Activated T-cell treated with anti-CD3 and anti-CD28 coated beads, Interleukin-2, amount 50 U/mL, for 72 hours (primary cell): Measurements from ENCODE around the gene NR1H4. TPM values are rescaled to one million over a fixed set of nuclear protein-coding genes. Genes with fewer than 3 reads are reported as not detected.
"Not testable (repeated sequence)": the region's sequence is repeated elsewhere in the genome, so short reads cannot be mapped to it uniquely, and the experiment has no call there.

Experiments
- ATAC-seq, 2 donors: fragments of 150-1000 bp; cut with Tn5 transposase; replicated peaks in 1 of 2; 2 replicates each; pipeline ENCODE4 v1.10.0; 2021; ENCODE audit warnings: moderate library complexity in 2 of 2, mild to moderate bottlenecking in 1 of 2
- DNase-seq, 2 donors: peaks; one replicate each; pipeline ENCODE4 v3.0.0; 2021 to 2022; ENCODE audit warnings: mixed read lengths in 1 of 2
- H3K27ac Mint-ChIP-seq: one replicate; pipeline ENCODE4 v1.8.0; 2022; ENCODE audit warnings: mild to moderate bottlenecking, moderate library complexity, mixed read lengths
- H3K27me3 Mint-ChIP-seq: one replicate; pipeline ENCODE4 v1.8.0; 2022; ENCODE audit warnings: low read depth, mixed read lengths
- H3K36me3 Mint-ChIP-seq, 2 donors: one replicate each; pipeline ENCODE4 v1.8.0; 2022; ENCODE audit warnings: mixed read lengths in 2 of 2, mild to moderate bottlenecking in 1 of 2; ENCODE audit not compliant: insufficient read depth in 2 of 2
- H3K4me1 Mint-ChIP-seq: one replicate; pipeline ENCODE4 v1.8.0; 2022; ENCODE audit warnings: low read depth, mixed read lengths
- H3K4me3 Mint-ChIP-seq, 2 donors: one replicate each; pipeline ENCODE4 v1.8.0; 2022; ENCODE audit warnings: mild to moderate bottlenecking in 2 of 2, mixed read lengths in 2 of 2, moderate library complexity in 2 of 2
- H3K9me3 Mint-ChIP-seq, 2 donors: one replicate each; pipeline ENCODE4 v1.8.0; 2022; ENCODE audit warnings: mixed read lengths in 2 of 2
- total RNA-seq, 2 donors: library from RNA; stranded (reverse); gene quantifications; one replicate each; pipeline ENCODE4 v1.2.3, GENCODE V29; 2022

NR1H4 gene
- total RNA-seq = not detected

DNA sequence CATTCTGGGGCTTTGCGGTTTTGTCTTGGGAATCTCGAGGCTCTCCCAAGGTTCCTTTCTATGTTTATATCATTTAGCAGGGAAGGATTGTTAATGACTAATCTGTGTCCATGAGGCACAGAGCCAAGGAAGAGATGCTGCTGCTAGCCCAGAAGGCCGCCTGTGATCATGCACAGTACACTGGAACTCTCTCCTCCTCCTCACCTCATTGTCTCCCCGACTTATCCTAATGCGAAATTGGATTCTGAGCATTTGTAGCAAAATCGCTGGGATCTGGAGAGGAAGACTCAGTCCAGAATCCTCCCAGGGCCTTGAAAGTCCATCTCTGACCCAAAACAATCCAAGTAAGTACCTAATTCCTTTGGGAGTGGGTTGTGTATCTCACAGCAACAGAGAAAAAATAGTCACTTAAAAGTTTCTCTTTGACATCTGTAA lies at the start of gene NR1H4:
Gene NR1H4, plus strand, starts transcription at position 151 of the 435 bp plus-strand sequence. CDS start 19,458 bp downstream, outside the sequence.
- peaks cover 18% of the 10 kb centered on the region for H3K27me3 Mint-ChIP-seq
- no peaks in the 10 kb centered on the region for H3K4me1 Mint-ChIP-seq
- ATAC-seq (no peak), DNase-seq (no peak)
- H3K4me3 Mint-ChIP-seq = no peak within 1 kb of the TSS
- no peaks in the 10 kb centered on the region for H3K36me3 Mint-ChIP-seq
- no peak within 1 kb of the TSS for H3K27ac Mint-ChIP-seq
- no peaks in the 10 kb centered on the region for H3K9me3 Mint-ChIP-seq

DNA sequence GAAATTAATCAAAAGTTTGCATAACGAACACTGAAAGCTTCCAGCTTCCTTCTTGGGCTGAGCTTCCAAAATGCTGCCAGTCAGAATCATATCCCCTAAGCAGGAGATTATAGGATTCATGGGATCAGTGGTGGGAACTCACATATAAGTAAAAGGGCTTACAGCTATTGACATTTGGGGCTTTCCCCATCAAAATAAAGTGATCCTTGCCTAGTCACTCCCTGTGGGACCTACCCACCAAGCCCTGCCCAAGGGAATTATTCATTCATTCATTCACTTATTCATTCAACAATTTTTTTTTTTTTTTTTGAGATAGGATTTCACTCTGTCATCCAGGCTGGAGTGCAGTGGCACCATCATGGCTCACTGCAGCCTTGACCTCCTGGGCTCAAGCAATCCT lies 47.5 kb upstream of the NR1H4 start:
- Mint-ChIP-seq H3K9me3 (peaks cover 4 to 7% of the 10 kb centered on the region in 2 donors), H3K4me1 (no peaks in the 10 kb centered on the region), H3K36me3 (peaks cover 0 to 3% of the 10 kb centered on the region in 2 donors), H3K27me3 (peaks cover 12% of the 10 kb centered on the region), H3K4me3 (no peak overlapping the region), H3K27ac (no peak overlapping the region)
- ATAC-seq = no peak
- no peak for DNase-seq

DNA sequence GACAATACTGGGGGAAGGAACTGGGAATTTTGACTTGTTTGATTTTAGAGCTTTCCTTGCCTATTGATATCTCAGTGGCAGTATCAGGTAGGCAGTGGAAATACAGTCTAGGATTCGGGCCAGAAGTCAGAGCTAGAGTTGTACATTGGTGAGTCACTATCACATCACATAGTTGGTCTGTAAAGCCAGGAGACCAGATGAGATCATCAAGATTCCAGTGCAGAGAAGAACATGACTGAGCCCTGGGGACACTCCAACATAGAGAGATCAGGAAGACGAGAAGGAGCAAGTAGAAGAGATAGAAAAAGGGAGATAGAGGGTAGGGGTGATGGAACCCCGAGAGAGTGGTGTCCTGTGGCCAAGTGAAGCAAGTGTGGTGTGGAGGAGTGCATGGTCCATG lies 46.6 kb upstream of the NR1H4 start:
- H3K27me3 Mint-ChIP-seq = peaks cover 12% of the 10 kb centered on the region
- DNase-seq = no peak
- H3K36me3 Mint-ChIP-seq = peaks cover 0 to 3% of the 10 kb centered on the region in 2 donors
- peaks cover 4 to 7% of the 10 kb centered on the region in 2 donors for H3K9me3 Mint-ChIP-seq
- H3K4me1 Mint-ChIP-seq = no peaks in the 10 kb centered on the region
- H3K27ac Mint-ChIP-seq = no peak overlapping the region
- H3K4me3 Mint-ChIP-seq = no peak overlapping the region
- ATAC-seq = no peak

DNA sequence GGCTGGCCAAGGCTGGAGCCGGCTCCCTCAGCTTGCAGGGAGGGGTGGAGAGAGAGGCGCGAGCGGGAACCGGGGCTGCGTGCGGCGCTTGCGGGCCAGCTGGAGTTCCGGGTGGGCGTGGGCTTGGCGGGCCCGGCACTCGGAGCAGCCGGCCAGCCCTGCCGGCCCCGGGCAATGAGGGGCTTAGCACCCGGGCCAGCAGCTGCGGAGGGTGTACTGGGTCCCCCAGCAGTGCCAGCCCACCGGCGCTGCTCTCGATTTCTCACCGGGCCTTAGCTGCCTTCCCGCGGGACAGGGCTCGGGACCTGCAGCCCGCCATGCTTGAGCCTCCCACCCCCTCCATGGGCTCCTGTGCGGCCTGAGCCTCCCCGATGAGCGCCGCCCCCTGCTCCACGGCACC lies 43.4 kb upstream of the NR1H4 start:
- H3K27me3 Mint-ChIP-seq = peaks cover 12% of the 10 kb centered on the region
- not testable (repeated sequence) for DNase-seq, H3K36me3 Mint-ChIP-seq, H3K4me1 Mint-ChIP-seq, ATAC-seq, H3K4me3 Mint-ChIP-seq, H3K9me3 Mint-ChIP-seq, H3K27ac Mint-ChIP-seq

DNA sequence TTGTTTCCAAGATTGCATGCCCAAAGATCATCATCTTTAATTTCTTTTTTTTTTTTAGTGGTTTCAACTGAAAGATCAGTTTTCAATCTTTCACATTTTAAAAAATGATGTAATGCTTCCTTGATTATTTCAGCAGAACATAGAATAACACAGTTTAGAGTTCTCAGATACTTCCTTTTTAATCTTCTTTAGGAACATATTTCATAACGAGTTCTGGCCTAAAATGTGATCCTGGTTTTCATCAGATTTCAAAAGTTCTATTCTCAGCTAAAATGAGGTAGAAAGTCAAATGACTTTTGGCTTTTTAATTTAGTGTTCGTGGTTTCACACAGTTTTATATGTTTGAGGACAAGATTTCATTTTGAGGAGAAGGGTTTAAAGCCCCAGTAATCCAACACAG lies 40.0 kb upstream of the NR1H4 start:
- DNase-seq (no peak), ATAC-seq (no peak)
- H3K4me1 Mint-ChIP-seq = no peaks in the 10 kb centered on the region
- H3K9me3 Mint-ChIP-seq = no peaks in the 10 kb centered on the region
- no peak overlapping the region for H3K27ac Mint-ChIP-seq
- no peak overlapping the region for H3K4me3 Mint-ChIP-seq
- no peaks in the 10 kb centered on the region for H3K27me3 Mint-ChIP-seq
- no peaks in the 10 kb centered on the region for H3K36me3 Mint-ChIP-seq

DNA sequence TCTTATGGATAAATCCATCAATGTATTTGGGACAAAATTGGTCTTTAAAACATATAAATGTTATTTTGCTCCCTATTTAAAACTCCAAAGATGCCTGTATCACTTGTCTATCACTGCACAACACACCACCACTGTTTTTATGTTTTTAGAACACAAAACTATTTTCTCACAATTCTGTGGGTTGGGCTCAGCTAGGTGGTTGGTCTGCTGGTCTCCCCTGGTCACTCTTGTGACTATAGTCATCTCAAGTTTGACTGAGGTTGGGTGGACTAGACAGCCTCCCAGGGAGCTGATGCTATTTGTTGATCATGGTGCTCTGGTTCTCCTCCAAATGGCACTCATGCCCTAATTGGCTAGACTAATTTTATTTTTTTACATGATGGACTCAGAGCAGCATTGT lies 39.5 kb upstream of the NR1H4 start:
- no peaks in the 10 kb centered on the region for H3K4me1 Mint-ChIP-seq
- no peaks in the 10 kb centered on the region for H3K36me3 Mint-ChIP-seq
- DNase-seq (no peak), ATAC-seq (no peak)
- H3K27ac Mint-ChIP-seq = no peak overlapping the region
- H3K4me3 Mint-ChIP-seq = no peak overlapping the region
- no peaks in the 10 kb centered on the region for H3K27me3 Mint-ChIP-seq
- H3K9me3 Mint-ChIP-seq = no peaks in the 10 kb centered on the region

DNA sequence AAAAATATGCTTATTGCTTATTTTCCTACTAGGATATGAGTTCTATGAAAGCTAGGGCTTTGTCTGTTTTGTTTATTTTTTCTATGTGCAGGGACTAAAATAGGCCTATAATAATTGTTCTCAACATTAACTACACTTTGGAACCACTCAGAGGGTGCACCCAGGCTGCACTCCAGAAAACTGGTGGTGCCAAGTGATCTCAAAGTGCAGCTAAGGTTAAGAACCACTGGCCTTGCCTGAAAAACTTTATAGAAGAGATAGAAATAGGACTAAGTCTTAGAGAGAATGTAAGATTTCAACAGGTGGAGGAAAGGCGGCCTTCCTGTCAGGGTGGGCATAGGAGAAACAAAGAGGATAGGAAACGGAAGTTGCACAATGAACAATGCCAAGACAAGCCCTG lies 37.7 kb upstream of the NR1H4 start:
- no peak overlapping the region for H3K27ac Mint-ChIP-seq
- H3K4me1 Mint-ChIP-seq = no peaks in the 10 kb centered on the region
- DNase-seq (no peak), ATAC-seq (no peak)
- no peaks in the 10 kb centered on the region for H3K9me3 Mint-ChIP-seq
- no peak overlapping the region for H3K4me3 Mint-ChIP-seq
- H3K36me3 Mint-ChIP-seq = no peaks in the 10 kb centered on the region
- no peaks in the 10 kb centered on the region for H3K27me3 Mint-ChIP-seq

DNA sequence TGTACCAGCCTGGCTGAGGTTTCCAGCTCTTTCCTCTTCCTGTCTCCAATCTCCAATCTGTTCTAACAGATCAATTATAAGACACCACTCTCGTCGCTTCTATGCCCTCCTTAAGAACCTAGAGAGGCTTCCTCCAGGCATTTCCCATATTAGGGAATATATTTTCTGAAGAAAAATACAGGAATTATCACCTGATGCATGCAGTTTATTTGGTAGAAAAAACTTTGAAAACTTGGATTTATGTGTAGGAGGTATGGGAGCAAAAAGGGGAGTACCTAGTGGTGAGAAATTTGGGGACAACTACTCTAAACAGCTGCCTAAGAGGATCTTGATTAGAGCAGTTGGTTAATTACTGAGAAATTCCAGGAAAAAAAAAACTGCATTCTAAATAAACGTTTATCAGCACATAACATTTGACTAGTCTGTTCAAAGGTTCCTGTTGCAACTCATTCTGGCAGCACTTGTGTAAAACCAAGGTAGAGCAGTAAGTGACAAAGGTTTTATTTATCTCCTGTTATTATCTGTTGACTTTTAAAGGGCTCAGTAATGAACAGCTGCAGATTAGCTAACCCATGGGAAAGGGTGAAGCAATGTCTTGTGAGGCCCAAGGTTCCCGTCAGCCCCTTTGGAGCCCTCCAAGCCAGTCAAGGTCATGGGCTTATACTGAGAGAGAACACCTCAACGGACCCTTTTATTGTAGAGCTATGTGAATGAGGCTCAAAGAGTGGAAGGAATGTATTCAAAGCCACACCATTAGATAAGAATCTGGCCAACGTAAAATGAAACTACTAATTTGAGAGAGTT lies 36.4 kb upstream of the NR1H4 start:
- ATAC-seq = no peak
- no peaks in the 10 kb centered on the region for H3K27me3 Mint-ChIP-seq
- H3K9me3 Mint-ChIP-seq = no peaks in the 10 kb centered on the region
- no peaks in the 10 kb centered on the region for H3K36me3 Mint-ChIP-seq
- DNase-seq = no peak
- no peak overlapping the region for H3K27ac Mint-ChIP-seq
- H3K4me3 Mint-ChIP-seq = no peak overlapping the region
- H3K4me1 Mint-ChIP-seq = no peaks in the 10 kb centered on the region

DNA sequence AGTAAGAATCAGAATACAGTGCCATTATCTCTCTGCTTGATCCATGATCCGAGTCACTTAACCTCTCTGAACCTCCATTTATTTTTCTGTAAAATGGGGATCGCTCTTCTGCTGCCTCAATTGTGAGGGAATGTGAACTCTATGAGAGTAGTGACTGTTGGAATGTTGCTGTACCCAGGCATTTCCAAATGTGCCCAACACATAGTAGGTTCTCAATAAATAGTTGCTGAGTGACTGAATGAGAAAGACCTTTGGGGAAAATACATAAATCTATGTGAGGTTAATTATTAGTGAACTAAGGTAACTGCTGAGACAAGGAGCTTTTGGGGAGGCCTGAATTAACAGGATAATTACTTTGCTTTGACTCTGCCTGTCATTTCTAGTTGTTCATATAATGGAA lies 33.9 kb upstream of the NR1H4 start:
- H3K36me3 Mint-ChIP-seq = no peaks in the 10 kb centered on the region
- ATAC-seq (no peak), DNase-seq (no peak)
- H3K4me1 Mint-ChIP-seq = no peaks in the 10 kb centered on the region
- no peak overlapping the region for H3K4me3 Mint-ChIP-seq
- H3K27ac Mint-ChIP-seq = no peak overlapping the region
- no peaks in the 10 kb centered on the region for H3K9me3 Mint-ChIP-seq
- H3K27me3 Mint-ChIP-seq = peaks cover 6% of the 10 kb centered on the region

DNA sequence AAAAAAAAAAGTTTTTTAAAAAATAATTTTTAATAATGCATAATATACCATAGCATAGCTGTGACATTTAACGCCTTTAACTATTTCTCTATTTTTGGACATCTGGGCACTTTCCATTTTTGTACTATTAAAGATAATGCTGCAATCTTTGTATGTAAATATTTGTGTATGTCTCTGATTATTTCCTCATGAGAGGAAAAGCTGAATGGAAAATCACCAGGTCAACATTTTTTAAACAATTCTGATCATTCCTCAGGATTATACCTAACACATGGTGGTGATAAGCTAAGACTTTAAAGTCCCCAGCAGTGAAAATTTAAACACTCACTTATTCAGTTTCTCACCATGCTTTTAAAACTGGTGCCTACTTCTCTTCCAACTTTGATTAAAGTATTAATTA lies 31.3 kb upstream of the NR1H4 start:
- H3K36me3 Mint-ChIP-seq = no peaks in the 10 kb centered on the region
- H3K4me3 Mint-ChIP-seq = no peak overlapping the region
- H3K27me3 Mint-ChIP-seq = peaks cover 20% of the 10 kb centered on the region
- H3K27ac Mint-ChIP-seq = no peak overlapping the region
- DNase-seq (no peak), ATAC-seq (no peak)
- peaks cover 0 to 1% of the 10 kb centered on the region in 2 donors for H3K9me3 Mint-ChIP-seq
- H3K4me1 Mint-ChIP-seq = no peaks in the 10 kb centered on the region

DNA sequence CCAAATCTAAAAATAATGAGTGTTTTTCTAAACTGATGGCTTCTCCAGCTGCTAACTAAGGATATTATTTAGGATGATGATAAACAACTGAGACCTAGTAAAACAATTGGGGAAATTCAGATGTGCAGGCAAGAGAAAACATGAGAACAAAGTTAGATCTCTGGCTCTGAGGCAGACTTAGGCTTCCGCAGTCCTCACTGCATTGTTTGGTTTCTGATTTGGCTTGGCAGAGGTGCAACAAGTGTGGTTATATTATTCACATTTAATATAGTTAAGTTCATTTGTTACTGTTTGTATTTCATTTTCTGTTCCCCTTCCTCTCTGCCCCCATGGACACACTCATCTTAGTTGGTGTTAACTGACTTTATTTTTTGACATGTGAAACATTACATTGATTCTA lies 30.2 kb upstream of the NR1H4 start:
- Mint-ChIP-seq H3K4me1 (no peaks in the 10 kb centered on the region), H3K9me3 (peaks cover 0 to 1% of the 10 kb centered on the region in 2 donors), H3K36me3 (no peaks in the 10 kb centered on the region), H3K27me3 (peaks cover 23% of the 10 kb centered on the region), H3K4me3 (no peak overlapping the region), H3K27ac (no peak overlapping the region)
- DNase-seq (no peak), ATAC-seq (no peak)

DNA sequence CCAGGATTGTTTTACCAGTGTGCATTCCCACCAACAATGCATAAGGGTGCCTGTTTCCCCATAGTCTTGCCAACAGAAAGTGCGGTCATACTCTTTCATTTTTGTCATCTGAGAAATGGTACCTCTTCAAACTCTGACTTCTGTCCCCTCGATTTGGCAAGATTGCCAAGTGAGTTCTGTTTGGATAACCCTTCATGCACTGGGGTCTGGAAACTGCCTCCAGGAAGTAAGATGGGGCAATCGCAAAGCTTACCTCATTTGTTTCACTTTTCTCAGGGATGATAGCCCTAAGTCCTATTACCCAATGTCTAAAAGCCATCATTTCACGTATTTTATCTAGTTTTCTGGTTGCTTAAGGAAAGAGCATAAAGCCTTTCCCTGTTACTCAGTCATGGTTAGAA lies 28.6 kb upstream of the NR1H4 start:
- ATAC-seq = no peak
- Mint-ChIP-seq H3K36me3 (no peaks in the 10 kb centered on the region), H3K4me3 (no peak overlapping the region), H3K27ac (no peak overlapping the region), H3K9me3 (peaks cover 0 to 1% of the 10 kb centered on the region in 2 donors), H3K27me3 (peaks cover 24% of the 10 kb centered on the region), H3K4me1 (no peaks in the 10 kb centered on the region)
- no peak for DNase-seq

DNA sequence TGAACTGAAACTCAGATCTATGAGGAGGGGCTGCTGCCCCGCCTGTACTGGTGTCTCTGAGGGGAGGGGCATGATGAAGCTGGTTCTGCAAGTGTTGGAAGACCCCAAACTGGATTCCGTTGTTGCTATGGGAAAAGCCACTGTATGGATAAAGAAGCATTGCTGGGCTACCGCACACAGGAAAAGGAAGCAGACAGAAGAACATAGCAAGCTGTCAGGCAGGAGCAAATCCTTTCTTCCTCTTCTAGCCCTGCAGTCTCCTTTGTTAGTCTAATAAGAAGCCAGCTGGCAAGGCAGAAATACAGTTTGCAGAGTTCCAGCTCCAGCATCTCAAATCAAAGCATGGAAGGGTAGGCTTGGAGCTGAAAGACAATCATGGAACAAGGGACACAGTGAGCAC lies 26.3 kb upstream of the NR1H4 start:
- Mint-ChIP-seq H3K4me1 (no peaks in the 10 kb centered on the region), H3K4me3 (no peak overlapping the region), H3K9me3 (peaks cover 0 to 3% of the 10 kb centered on the region in 2 donors), H3K27ac (no peak overlapping the region), H3K27me3 (peaks cover 38% of the 10 kb centered on the region), H3K36me3 (no peaks in the 10 kb centered on the region)
- DNase-seq (no peak), ATAC-seq (no peak)

DNA sequence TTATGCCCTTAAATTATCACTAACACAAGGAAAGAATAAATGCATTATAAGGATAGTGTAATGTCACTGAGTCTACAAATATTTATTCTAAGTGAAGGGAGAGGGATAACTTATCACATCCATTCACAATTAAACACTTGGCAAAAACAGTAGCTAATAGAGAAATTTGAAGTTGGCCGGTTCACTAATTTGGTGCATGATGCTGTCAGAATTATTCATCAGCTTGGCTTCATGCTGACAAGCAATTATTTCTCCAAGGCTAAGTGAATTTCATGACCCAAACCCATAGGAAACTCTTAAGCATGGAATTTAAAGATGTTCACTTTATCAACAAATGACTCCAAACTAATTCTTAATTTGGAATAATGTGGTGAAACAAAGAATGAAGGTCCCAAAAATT lies 25.0 kb upstream of the NR1H4 start:
- no peak for DNase-seq
- Mint-ChIP-seq H3K4me1 (no peaks in the 10 kb centered on the region), H3K27ac (no peak overlapping the region), H3K36me3 (no peaks in the 10 kb centered on the region), H3K9me3 (peaks cover 0 to 3% of the 10 kb centered on the region in 2 donors), H3K4me3 (no peak overlapping the region), H3K27me3 (peaks cover 32% of the 10 kb centered on the region)
- no peak for ATAC-seq
